GM21423 (cell line): Measurements from ENCODE around the gene LRBA.
"Not testable (repeated sequence)": the region's sequence is repeated elsewhere in the genome, so short reads cannot be mapped to it uniquely, and the experiment has no call there.

Experiments used
- ATAC-seq: cut with Tn5 transposase; IDR thresholded peaks from one replicate; pipeline ENCODE4 v1.9.1; 2021; ENCODE audit warnings: mild to moderate bottlenecking, moderate library complexity; ENCODE audit not compliant: unreplicated experiment

Gene LRBA

GRCh38 chr4:150683775-150684350, 331.2 kb downstream of the LRBA start:
- ATAC-seq, result no peak

GRCh38 chr4:150682126-150682525, 333.0 kb downstream of the LRBA start:
- no peak for ATAC-seq

- ATAC-seq, result no peak
Observed at GRCh38 chr4:150681063-150681462, 334.0 kb downstream of the LRBA start.

DNA sequence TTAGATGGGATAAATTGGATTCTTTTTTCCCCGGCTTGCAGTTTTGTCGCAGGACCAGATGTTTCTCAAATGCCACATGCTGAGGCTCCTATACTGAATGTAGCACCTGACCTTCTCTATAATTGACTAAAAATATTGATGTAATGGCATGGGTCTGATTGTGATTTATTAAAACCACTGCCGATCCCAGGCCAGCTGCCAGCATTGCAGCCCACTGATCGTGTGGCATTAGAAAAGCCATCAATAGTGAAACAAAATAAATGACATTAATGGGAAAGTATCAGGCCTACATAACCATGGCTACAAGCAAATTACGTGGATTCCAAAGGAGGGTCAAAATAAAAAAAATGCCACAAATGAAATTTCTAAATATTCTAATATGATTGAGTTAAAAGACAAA, 334.4 kb downstream of the LRBA start:
- no peak for ATAC-seq

DNA sequence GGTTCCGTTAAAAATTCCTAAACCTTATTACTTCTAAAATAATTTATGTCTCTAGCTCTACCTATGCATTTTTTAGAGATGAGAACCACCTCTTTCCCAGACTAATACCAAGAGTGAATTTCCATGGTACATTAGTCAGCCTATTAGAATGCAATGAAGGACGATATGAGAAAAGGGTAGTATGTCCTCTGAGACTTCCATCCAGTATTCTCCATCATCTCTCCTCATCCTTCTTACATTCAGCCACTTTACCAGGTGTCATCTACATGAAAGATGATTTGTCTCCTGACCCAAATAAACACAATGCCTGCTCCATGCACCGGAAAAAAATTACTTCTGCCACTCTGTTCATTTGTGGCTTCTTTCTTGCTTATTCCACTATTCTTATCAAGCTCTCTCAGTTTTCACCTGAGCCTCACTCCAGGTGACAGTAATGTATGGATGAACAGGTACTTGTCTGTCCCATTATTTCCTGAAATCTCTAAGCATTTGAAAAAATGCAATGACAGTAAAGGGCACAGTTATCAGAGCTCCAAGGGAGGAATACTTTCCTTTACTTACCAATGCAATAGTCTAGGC, 335.2 kb downstream of the LRBA start:
- no peak for ATAC-seq

DNA sequence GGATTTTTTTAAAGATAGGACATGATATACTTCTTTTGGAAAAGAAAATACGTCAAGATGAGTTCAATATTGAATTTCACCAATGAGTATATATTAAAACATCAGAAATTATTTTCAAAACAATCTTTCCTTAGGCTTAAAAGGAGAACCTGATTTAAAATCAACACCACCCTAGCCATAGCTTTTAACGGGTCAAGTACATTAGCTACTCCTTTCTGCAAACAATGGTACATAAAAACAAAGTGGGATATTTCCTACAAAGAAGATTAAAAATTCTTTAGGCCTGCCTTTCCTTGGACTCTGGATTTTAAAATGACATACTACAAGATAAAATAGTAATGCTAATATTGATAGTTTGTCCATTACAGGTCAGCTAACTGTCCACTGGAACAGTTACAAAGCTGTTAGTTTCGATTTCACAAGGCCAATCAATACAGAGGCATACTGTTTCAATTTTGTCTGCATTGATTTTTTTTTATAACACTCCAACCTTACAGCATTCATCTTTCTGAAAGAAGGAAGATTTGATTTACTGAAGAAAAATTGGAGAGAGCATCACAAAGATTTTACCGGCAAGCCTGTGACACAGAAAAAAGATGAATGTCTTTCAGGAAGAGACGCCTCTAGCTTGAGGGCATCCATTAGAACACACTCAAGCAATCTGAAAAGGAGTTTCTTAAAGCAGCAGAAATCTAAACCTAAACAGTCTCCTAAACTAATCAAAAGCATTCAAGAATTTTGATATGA, 335.9 kb downstream of the LRBA start:
- ATAC-seq, result no peak

DNA sequence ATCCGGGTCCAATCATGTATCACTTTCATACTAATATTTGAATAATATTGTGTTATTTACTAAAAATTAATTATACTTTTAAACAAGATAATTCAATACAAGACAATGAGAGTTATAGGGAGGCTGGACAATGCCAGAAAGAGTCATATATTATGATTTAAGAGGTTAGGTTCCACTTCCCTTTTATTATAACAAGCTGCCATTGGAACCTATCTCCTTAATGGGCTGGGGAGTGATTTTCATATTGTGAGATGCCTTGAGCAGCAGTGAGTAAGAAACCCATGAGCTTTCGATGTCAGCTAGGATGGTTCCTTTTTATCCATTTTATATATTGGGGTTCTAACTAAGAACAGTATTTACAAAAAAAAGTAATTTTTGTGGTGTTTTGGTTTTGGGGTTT, 341.3 kb downstream of the LRBA start:
- ATAC-seq, result no peak

DNA sequence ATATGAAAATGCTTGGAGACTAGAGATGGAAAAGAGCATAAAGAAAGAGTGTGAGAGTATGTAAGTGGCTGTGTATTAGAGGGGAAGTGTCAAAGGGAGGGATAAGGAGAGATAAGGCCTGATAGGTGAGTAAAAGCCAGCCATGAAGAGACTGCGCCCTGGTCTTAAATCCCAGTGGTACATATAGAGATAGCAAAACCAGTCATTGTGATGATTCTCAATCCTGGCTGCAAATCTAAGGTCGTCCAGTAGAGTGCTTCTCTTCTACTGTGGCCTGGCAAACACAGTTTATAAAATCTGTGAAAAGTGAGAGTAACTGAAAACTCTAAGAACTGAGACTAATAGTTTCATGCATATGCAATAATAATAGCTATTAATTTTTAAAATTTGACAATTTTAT, 346.3 kb downstream of the LRBA start:
- ATAC-seq, result no peak

- ATAC-seq, result no peak
Observed at GRCh38 chr4:150664935-150665334, 350.1 kb downstream of the LRBA start.

- no peak for ATAC-seq
Observed at GRCh38 chr4:150662686-150663085, 352.4 kb downstream of the LRBA start.

DNA sequence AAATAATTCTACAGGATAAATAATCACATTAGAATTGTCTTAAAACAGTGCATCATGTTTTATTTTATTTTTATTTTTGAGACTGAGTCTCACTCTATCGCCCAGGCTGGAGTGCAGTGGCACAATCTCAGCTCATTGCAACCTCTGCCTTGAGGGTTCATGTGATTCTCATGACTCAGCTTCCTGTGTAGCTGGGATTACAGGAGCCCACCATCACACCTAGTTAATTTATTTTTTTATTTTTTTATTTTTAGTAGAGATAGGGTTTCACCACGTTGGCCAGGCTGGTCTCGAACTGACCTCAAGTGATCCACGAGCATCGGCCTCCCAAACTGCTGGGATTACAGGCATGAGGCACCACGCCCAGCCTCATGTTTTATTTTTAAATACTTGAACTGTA, 353.5 kb downstream of the LRBA start:
- ATAC-seq, result not testable (repeated sequence)

GRCh38 chr4:150658258-150658657, 356.8 kb downstream of the LRBA start:
- not testable (repeated sequence) for ATAC-seq

DNA sequence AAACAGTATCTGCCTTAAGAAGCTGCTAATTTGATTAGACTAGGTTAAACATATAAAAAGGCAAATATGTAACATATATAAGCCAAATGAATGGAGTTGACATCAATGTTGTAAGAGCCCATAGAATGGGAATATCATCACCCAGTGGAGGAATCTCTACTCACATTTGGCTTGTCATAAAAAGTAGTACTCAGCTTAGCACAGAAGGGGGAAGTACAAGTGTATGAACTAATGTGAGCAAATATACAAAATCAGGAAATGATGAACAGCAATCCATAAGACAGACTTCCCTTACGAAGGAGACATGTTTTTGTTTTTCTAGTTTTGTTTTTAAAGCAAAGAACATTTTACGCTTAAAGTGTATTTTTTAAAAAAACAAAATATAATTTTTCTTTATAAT, 358.2 kb downstream of the LRBA start:
- ATAC-seq, result no peak

- no peak for ATAC-seq
Observed at GRCh38 chr4:150650751-150651150, 364.3 kb downstream of the LRBA start.

- ATAC-seq, result no peak
Observed at GRCh38 chr4:150648123-150648522, 367.0 kb downstream of the LRBA start.

- no peak for ATAC-seq
Observed at GRCh38 chr4:150647008-150647407, 368.1 kb downstream of the LRBA start.

GRCh38 chr4:150641612-150642011, 373.5 kb downstream of the LRBA start:
- ATAC-seq, result no peak

- no peak for ATAC-seq
Observed at GRCh38 chr4:150632639-150633038, 382.4 kb downstream of the LRBA start.

- ATAC-seq, result no peak
Observed at GRCh38 chr4:150628073-150628472, 387.0 kb downstream of the LRBA start.

- ATAC-seq, result no peak
Observed at GRCh38 chr4:150625033-150625432, 390.1 kb downstream of the LRBA start.

DNA sequence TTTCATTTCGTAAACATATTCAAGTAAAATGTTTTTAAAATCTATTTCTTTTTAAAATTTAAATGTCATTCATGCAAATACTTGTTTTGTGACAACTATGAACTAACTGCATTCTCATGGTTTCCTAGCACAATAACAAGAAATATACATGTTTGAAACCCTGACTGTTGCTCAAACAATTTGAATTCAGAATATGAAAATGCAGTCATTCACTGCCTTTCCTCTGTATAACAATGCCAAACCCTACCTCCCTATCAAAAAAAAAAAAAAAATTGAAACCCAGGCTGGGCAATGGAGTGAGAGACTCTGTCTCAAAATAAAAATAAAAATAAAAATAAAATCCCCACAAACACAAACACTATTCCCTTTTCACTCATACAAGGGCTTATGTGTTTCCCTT, 391.0 kb downstream of the LRBA start:
- ATAC-seq, result no peak

DNA sequence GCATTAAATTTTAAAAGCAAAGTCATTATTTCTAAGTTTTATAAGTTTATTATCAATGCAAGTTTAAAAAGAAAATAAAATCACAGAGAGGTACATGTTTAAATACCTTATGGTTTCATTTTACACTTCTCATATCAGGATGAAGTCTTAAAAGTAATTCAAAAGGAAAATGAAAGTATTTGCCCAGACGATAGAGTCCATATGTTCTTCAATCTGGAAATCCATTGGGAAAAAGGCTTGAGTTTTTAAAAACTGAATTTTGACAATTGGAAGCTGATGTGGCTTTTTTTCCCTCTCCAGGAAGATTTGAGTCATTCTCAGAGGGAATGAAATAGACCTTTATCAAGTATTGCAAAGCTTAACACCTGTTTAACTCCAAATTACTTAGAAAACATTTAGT, 396.0 kb downstream of the LRBA start:
- ATAC-seq, result no peak
